HG02943 (cell line): ENCODE data around the gene FCHO1.
"Not testable (repeated sequence)": the region's sequence is repeated elsewhere in the genome, so short reads cannot be mapped to it uniquely, and the experiment has no call there.

Experiments
- ATAC-seq: cut with Tn5 transposase; IDR thresholded peaks from one replicate; pipeline ENCODE4 v1.9.1; 2021; ENCODE audit warnings: mild to moderate bottlenecking, low read depth, moderate library complexity; ENCODE audit not compliant: unreplicated experiment

Gene FCHO1

DNA sequence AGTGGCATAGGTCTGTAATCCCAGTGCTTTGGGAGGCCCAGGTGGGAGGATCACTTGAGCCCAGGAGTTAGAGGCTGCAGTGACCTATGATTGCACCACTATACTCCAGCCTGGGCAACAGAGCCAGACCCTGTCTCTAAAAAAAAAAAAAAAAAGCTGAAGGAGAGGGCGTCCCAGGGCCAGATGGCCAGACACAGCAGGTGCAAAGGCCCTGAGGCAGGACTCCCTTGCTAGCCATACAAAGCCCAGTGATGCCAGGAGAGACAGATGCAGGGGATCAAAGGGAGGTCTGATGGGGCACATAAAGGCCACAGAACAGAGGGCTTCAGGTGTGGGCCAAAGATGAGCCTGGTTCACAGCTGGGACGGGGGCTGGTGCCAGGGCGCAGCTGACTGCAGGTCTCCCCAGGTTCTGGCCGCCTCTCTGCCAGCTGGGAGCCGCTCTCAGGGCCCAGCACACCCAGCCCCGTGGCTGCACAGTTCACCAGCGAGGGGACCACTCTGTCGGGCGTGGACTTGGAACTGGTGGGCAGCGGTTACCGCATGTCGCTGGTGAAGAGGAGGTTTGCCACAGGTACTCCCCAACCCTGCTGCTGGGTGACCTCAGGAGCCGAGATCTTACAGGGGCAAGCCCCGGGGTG lies 36.1 kb downstream of the FCHO1 start:
- no peak for ATAC-seq

DNA sequence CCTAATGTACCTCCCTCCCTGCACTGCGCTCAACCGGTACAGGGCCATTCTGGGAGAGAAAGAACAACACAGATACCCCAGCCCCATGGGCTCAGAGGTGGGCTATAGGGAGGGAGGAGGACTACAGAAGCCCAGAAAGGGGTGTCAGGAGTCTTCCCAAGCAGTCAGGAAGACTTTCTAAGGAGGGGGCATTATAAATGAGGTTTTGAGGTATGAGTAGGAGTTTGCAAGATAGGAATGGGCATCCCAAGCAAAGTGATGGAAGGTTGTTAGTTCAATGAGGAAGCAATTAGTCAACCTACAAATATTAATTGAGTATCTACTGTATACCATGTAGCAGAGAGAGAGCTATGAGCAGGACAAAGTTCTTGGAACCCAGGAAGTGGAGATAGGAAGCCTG lies 37.4 kb downstream of the FCHO1 start:
- ATAC-seq = no peak

DNA sequence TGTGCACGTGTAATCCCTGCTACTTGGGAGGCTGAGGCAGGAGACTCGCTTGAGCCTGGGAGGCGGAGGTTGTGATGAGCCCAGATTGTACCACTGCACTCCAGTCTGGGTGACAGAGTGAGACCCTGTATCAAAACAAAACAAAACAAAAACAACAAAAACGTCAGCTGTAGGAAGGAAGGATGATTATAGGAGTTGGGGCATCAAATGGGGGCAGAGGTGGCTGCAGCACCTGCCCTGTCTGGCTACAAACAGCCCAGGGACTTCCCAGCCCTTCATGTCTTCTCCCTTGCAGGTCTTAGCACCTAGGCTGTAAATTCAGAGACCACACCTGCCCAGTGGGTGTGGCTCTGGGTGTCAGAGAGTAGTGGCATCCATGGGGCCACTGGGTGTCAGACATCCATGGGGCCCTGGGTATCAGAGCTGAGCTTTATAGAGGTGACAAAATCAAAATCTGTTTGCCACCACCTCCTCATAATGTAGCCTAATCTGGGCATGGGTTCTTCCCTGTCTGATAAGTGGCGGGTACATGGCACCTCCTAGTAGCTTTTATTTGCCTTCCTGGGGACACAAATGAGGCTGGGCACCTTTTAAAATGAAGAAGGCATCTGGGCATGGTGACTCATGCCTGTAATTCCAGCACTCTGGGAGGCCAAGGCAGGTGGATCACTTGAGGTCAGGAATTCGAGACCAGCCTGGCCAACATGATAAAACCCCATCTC lies 38.9 kb downstream of the FCHO1 start:
- no peak for ATAC-seq

DNA sequence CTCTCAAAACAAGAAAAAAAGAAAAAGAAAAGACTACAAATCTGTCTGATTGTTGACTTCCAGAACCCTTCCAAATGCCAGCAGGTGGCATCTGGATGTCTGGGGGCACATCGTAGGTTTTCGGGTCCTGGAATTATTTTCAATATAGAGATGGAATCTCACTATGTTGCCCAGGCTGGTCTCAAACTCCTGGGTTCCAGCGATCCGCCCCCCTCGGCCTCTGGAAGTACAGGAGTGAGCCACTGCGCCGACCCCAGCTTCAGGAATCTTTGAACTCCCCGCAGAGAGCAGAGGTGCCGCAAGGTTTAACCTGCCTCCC lies 43.1 kb downstream of the FCHO1 start:
- no peak for ATAC-seq

DNA sequence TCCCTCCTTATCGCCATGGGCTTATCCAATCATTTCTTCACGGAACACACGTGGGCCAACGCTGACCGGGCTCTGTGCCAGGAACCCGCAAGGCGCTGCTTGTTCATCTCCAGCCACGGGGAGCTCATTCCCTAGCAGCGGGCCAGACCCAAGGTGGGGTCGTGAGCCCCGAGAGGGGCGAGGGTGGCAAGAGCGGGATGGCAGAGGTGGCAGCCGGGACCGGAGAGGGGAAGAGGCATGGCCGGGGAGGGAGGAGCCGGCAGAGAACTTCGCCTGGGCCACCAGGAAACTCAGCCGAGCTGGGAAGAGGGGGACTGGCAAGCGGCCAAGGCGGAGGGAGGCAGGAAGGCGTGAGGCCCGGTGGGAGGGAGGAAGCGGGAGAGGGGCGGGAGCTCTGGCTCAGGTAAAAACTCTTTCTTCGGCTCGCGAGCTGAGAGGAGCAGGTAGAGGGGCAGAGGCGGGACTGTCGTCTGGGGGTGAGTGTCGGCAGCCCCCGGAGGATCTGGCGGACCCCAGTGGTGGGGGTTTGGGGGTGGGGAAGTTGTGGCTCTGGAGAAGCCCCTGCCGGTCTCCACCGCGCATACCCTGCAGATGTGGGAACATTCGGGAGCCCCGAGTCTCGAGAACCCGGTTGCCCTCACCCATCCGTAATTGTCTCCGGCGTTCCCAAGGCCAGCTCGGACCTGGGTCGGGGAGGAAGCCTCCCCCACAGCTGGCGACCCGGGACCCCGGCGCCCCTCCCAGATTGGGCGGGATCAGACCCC lies 43.6 kb downstream of the FCHO1 start, which contains the start of gene B3GNT3:
Gene B3GNT3 (plus strand): TSS at position 408 of the 764 bp plus-strand sequence. CDS start 12,670 bp downstream, outside the sequence.
- no peak for ATAC-seq

DNA sequence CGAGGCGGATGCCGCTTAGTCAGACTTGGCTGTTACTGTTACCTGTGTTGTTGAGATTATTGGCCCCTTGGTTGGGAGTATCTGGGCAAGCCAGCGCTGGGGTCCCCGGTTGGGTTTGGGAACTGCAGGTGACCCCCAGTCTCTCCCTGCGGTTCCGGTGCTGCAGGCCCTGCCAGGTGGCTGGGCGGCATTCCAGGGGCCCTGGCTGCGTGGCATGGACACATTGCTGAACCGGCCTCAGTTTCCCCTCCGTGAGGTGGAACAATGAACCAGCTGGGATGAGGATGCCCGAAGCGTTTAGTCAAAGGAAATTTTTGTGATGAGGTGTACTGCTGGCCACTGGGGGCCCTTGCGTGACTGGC lies 44.2 kb downstream of the FCHO1 start:
- ATAC-seq = no peak

DNA sequence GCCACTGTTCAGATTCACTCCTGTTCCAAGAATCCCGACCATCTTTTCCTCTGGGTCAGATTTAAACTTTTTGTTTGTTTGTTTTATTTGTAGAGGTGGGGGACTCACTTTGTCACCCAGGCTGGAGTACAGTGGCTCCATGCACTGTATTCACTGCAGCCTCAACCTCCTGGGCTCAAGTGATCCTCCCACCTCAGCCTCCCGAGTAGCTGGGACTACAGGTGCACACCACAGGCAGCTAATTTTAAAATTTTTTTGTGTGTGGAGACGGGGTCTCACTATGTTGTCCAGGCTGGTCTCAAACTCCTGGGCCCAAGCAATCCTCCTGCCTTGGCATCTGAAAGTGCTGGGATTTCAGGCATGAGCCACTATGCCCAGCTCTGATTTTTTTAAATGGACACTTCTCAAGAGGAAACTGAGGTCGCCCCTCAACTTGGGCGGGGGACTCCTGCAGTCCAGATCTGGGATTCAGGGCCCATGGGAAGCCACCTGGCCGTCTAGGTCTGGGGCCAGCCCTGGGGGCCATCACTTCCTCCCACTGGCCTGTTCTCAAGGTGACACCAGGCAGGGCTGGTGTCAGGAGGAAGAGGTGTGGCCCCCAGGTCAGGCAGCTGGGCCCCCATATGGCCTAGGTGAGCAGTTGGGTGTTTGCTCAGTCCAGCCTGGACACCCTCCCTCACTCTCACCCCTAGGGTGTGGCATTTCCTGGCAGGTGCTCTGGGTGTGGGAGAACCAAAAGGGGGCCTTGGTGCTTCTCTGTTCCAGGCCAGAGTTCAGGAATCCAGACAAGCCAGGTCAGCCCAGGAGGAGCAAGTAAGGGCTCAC lies 44.9 kb downstream of the FCHO1 start:
- ATAC-seq = no peak

DNA sequence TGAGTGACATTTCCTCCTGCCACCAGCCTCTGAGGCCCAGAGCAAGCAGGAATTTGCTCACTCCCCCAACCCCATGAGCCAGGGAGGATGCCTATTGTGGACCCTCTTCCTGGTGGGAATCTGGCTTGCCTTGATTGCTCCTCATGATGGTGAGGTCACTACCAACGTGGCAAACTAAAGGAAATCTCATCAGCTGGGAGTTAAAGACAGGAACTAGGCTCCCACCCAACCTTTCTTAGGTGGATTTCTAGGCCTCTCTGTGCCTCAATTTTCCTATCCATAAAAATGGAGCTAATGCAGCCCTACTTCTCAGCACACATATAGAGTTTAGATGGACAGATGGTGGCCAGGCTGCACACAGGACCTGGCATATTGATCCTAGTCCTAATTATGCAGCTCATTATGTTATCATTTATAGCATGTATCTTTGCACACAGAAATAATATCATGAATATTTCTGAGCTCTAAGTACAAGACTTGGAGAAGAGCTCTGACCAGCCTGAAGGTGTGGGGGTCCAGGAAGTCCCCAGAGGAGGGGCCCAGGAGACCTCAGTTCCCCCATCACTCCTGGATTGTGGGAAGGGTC lies 45.7 kb downstream of the FCHO1 start:
- no peak for ATAC-seq

DNA sequence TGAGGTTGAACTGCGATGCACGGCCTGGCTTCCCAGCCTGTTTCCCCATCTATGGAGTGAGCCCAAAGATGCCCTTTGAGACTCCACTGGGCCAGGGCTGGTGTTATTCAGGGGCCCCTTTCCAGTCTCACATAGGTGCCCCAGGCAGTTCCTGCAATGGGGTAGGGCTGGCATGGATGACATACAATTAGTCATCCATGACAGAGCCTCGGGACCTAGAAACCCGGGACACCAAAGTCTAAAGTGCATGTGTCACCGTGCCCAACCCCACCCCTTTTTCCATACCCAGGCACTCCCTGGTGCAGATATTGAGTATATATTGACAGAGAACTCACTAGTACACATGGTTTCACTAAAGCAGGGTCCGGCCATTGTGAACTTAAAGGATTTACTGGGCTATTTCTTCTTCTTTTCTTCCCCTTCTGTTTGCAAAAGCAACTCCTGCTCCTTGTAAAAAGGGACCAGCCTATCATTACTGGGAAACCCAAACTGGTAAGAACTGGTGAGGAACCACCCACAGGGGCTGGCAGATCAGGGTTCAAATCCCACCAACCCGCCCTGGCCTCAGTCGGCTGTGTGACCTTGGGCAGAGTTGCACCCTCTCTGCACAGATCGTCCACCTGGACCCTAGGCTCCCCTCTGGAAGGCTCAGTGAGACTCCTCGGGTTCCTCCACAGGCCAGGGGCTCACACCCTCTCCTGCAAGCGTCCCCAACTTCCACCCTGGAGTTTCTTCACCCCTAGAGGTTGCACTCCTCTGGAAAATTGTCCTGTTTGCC lies 46.3 kb downstream of the FCHO1 start:
- ATAC-seq = no peak

DNA sequence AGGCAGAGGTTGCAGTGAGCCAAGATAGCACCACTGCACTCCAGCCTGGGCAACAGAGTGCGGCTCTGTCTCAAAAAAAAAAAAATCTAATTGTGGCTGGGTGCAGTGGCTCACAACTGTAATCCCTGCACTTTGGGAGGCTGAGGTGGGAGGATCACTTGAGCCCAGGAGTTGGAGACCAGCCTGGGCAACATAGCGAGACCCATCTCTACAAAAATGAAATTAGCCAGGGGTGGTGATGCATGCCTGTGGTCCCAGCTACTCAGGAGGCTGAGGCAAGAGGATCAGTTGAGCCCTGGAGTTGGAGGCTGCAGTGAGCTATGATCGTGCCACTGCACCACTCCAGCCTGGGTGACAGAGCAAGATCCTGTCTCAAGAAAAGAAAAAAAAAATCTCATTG lies 47.3 kb downstream of the FCHO1 start:
- ATAC-seq = not testable (repeated sequence)

DNA sequence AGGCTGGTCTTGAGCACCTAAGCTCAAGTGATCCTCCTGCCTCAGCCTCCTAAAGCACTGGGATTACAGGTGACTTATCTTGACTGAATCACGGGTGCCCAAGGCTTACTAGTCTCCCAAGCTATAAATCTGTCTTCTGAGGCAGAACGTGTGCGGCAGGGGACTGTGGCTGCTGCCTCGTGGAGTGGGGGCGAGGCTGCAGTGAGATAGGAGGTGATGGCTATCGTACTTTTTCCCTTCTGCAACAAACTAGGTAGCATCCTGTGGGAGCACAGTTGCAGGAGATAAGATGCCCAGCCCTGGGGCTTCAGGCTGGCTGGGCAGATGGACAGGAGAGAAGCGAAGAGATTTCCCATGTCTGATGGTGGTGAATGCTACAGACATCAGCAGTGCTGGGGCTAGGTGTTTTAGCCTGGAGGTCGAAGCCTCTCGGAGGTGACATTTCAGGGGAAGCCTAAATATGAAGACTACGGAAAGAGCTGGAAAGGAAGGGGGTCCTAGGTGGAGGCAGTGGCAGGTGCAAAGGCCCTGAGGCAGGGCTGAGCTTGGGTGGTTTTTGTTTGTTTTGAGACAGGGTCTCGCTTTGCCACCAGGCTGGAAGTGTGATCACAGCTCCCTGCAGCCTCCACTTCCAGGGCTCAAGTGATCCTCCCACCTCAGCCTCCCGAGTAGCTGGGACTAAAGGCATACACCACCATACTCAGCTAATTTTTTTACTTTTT lies 51.0 kb downstream of the FCHO1 start:
- no peak for ATAC-seq

DNA sequence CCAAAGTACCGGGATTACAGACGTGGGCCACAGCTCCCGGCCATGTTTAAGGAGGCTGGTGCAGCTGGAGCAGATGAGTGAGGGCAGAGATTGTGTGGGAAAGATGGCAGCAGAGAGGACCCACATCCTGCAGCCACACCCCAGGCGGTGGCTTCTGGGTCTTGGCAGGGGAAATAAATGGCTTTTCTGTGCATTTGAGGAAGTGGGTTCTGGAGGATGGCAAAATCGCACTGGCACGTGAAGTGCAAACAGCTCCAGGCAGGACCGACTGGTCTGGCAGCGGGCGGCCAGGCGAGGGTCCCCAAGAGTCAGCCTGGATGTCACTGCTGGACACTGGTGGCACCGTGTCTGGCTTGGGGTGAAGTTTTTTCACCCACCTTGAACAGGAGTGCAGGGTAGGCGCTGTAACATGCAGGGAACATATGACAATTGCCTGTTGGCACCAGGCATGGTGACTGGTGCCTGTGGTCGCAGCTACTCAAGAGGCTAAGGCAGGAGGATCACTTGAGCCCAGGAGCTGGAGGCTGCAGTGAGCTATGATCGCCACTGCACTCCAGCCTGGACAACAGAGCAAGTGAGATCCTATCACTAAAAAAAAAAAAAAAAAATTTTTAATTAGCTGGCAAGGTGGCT lies 52.1 kb downstream of the FCHO1 start:
- ATAC-seq = no peak

DNA sequence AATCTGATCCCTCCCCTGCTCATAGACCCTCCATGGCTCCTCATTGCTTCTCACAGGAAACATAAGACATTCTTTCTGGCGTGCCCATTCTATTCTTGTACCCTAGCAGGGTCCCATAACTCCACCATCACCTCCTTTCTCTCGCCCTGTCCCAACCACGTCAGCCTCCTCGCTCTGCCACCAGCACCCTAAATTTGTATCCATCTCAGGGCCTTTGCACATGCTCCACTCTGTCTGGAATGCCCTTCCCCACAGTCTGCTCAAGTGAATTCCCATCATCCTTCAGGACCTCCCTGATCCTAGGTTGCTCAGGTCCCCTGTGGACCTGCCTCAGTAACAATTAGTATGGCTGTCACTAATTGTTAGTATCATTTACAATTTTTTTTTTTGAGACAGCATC lies 54.1 kb downstream of the FCHO1 start:
- ATAC-seq = no peak

DNA sequence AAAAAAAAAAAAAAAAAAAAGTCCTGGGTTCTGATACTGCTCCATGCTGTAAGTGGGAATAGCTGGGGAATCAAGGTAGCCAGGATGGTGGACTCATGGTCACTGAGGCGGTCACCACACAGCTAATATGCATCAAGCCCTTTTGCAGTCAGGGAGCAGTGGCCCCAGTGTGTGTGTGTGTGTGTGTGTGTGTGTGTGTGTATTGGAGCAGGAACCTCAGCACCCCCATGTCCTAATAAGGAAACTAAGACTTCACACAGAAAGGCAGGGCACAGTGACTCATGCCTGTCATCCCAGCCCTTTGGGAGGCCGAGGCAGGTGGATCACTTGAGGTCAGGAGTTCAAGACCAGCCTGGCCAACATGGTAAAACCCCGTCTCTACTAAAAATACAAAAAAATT lies 55.7 kb downstream of the FCHO1 start:
- ATAC-seq = no peak

DNA sequence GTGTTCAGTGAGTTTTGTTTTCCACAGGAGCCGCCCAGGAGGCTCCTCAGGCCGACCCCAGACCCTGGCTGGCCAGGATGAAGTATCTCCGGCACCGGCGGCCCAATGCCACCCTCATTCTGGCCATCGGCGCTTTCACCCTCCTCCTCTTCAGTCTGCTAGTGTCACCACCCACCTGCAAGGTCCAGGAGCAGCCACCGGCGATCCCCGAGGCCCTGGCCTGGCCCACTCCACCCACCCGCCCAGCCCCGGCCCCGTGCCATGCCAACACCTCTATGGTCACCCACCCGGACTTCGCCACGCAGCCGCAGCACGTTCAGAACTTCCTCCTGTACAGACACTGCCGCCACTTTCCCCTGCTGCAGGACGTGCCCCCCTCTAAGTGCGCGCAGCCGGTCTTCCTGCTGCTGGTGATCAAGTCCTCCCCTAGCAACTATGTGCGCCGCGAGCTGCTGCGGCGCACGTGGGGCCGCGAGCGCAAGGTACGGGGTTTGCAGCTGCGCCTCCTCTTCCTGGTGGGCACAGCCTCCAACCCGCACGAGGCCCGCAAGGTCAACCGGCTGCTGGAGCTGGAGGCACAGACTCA lies 56.5 kb downstream of the FCHO1 start:
- no peak for ATAC-seq

DNA sequence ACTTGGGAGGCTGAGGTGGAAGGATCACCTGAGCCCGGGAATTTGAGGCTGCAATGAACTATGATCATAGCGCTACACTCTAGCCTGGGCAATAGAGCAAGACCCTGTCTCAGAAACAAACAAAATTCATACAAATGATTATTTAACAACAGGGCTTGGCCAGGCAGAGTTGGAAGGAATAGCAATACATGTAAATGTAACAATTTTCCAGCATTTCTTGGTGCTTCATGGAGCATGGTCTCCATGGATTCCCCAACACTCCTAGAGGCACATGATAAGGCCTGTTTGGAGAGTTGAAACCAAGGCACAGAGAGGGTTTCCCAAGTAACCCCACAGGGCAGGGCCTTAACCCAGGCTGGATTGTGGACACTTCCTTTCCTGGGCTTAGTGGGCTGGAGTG lies 59.8 kb downstream of the FCHO1 start:
- ATAC-seq = no peak

DNA sequence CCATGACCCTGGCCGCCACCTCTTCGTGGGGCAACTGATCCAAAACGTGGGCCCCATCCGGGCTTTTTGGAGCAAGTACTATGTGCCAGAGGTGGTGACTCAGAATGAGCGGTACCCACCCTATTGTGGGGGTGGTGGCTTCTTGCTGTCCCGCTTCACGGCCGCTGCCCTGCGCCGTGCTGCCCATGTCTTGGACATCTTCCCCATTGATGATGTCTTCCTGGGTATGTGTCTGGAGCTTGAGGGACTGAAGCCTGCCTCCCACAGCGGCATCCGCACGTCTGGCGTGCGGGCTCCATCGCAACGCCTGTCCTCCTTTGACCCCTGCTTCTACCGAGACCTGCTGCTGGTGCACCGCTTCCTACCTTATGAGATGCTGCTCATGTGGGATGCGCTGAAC lies 60.4 kb downstream of the FCHO1 start:
- no peak for ATAC-seq

DNA sequence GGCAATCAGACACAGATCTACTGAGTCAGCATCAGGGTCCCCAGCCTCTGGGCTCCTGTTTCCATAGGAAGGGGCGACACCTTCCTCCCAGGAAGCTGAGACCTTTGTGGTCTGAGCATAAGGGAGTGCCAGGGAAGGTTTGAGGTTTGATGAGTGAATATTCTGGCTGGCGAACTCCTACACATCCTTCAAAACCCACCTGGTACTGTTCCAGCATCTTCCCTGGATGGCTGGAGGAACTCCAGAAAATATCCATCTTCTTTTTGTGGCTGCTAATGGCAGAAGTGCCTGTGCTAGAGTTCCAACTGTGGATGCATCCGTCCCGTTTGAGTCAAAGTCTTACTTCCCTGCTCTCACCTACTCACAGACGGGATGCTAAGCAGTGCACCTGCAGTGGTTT lies 60.8 kb downstream of the FCHO1 start:
- no peak for ATAC-seq
